Muscle of leg (tissue), 11 donors: ENCODE results near the gene HHAT. TPM values are rescaled to one million over a fixed set of nuclear protein-coding genes. Genes with fewer than 3 reads are reported as not detected.
"Not testable (repeated sequence)": the region's sequence is repeated elsewhere in the genome, so short reads cannot be mapped to it uniquely, and the experiment has no call there.

ENCODE experiments used
- DNase-seq: peaks from one replicate; pipeline ENCODE4 v3.0.0; 2013
- H3K27ac ChIP-seq: one replicate; pipeline ENCODE4 v1.5.1; 2013; ENCODE audit warnings: mild to moderate bottlenecking, low read length, control low read depth
- H3K27me3 ChIP-seq: one replicate; pipeline ENCODE4 v1.6.1; 2013; ENCODE audit warnings: low read length; ENCODE audit not compliant: control insufficient read depth, insufficient read depth
- H3K36me3 ChIP-seq: one replicate; pipeline ENCODE4 v1.6.1; 2013; ENCODE audit warnings: low read length; ENCODE audit not compliant: control insufficient read depth, insufficient read depth
- H3K4me1 ChIP-seq: one replicate; pipeline ENCODE4 v1.6.1; 2013; ENCODE audit warnings: low read length; ENCODE audit not compliant: control insufficient read depth, insufficient read depth
- H3K4me3 ChIP-seq: one replicate; pipeline ENCODE4 v1.5.1; 2013; ENCODE audit warnings: low read length, control low read depth
- H3K9me3 ChIP-seq: replicated peaks from 2 replicates; pipeline ENCODE4 v1.6.1; 2013; ENCODE audit warnings: low read depth, low read length; ENCODE audit not compliant: control insufficient read depth
- WGBS: methylation state at CpG from one replicate; pipeline ENCODE4 v1.1.5; 2013; ENCODE audit warnings: missing lambda C conversion rate; ENCODE audit not compliant: insufficient coverage; 5-methylcytosine and 5-hydroxymethylcytosine counted together
- polyA plus RNA-seq, 8 donors: library from polyadenylated mRNA; unstranded; fragments of 120-200 nt; gene quantifications; one replicate each; pipeline versions ENCODE4 v1.2.1 to v1.2.3, GENCODE V29; 2013; ENCODE audit warnings: inconsistent platforms in 1 of 8, low replicate concordance in 1 of 8; ENCODE audit not compliant: insufficient read length in 8 of 8, insufficient read depth in 1 of 8
- total RNA-seq: library from RNA; stranded (reverse); fragments of 120-200 nt; gene quantifications from one replicate; pipeline ENCODE4 v1.2.4, GENCODE V29; 2013

HHAT gene
- total and polyA plus RNA-seq, 9 donors: 3.8 to 6.6 (median 4.5) TPM

DNA sequence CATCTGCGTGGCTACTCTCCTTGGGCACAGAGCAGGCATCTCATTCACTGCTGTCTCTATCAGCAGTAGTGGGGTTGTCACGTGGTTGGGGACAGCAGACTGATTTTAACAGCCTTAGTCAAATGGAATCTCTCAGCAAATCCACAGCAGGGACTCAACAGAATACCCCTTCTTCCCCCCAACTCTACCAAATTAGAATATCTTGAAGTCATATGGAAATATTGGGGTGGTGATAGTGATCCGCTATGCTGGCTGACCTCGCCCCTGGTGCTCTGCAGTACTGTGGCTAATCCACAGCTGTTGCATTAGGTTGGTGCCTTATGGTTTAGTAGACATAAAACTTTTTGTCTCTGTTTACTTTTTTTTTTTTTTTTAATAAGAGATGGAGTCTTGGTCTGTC lies 23.9 kb downstream of the HHAT start:
- no peaks in the 10 kb centered on the region for H3K27me3 ChIP-seq
- no peaks in the 10 kb centered on the region for H3K9me3 ChIP-seq
- H3K4me3 ChIP-seq: no peak overlapping the region
- no peak for DNase-seq
- H3K4me1 ChIP-seq: no peaks in the 10 kb centered on the region
- H3K36me3 ChIP-seq: no peaks in the 10 kb centered on the region
- 100% methylated on average over 1 of the region's 4 CpGs for WGBS
- H3K27ac ChIP-seq: no peak overlapping the region

- not testable (repeated sequence) for H3K4me3 ChIP-seq, H3K27me3 ChIP-seq, H3K4me1 ChIP-seq, DNase-seq, H3K9me3 ChIP-seq, H3K27ac ChIP-seq, H3K36me3 ChIP-seq
- WGBS: no CpG with 5 or more reads among the region's 3 CpGs
Measured at GRCh38 chr1:210354305-210354704, 25.6 kb downstream of the HHAT start.

- WGBS: no CpG with 5 or more reads among the region's 3 CpGs
- Histone ChIP-seq H3K4me3 (no peak overlapping the region), H3K36me3 (no peaks in the 10 kb centered on the region), H3K4me1 (peaks cover 3% of the 10 kb centered on the region), H3K27ac (no peak overlapping the region), H3K9me3 (no peaks in the 10 kb centered on the region), H3K27me3 (no peaks in the 10 kb centered on the region)
- DNase-seq: no peak
Measured at GRCh38 chr1:210358626-210359025, 29.9 kb downstream of the HHAT start.

- Histone ChIP-seq H3K9me3 (no peaks in the 10 kb centered on the region), H3K36me3 (no peaks in the 10 kb centered on the region), H3K4me1 (peaks cover 3% of the 10 kb centered on the region), H3K4me3 (no peak overlapping the region), H3K27ac (no peak overlapping the region), H3K27me3 (no peaks in the 10 kb centered on the region)
- 80% methylated on average over 3 of the region's 3 CpGs for WGBS
- DNase-seq: no peak
Measured at GRCh38 chr1:210359255-210359654, 30.6 kb downstream of the HHAT start.

DNA sequence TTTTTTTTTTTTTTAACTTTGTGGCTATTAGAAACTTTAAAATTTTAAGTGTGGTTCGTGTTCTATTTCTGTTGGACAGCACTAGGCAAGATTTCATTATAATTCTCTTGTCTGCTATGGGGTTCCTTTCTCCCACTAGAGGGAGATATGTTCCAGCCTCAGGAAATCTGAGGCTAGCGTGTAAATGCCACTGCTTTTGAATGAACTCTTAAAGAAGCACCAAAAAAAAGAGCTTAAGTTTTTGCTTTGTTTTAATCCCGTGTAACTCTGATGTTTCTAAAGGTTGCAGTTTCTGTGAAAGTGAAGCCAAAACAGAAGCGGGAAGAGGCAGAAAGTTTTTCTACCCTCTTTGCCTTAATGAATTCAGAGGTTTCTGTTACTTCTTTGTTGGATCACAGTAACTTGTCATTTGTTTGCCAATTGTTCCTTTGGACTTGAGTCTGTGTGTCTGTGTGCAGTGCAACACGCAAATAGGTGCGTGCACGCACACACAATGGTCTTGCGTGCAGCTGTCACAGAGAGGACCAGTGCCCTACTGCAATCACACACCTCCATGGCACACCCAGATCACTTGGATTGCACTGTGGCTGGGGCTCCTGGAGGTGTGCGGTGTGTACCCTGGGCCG lies 32.3 kb downstream of the HHAT start:
- Histone ChIP-seq H3K4me1 (peaks cover 3% of the 10 kb centered on the region), H3K27ac (no peak overlapping the region), H3K4me3 (no peak overlapping the region), H3K9me3 (no peaks in the 10 kb centered on the region), H3K36me3 (no peaks in the 10 kb centered on the region), H3K27me3 (no peaks in the 10 kb centered on the region)
- WGBS: 55% methylated on average over 4 of the region's 10 CpGs
- DNase-seq: peak; percentile 82

DNA sequence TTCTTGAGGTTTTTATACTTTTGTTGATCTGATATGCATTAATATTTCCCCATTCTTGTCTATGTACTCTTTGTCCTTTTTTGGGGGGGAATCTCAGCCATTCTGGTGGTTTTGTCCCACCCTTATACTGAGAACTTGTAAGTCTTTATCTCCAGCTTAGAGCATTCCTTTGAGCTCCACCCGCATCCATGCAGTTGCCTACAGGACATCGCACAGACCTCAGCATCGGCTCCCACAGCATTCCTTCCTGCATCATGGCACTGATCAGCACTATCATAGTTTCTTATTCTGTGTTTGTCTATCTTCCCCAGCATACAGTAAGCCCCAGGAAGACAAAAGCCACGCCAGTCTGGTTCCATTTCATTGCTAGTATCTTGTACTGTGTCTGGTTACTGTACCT lies 33.0 kb downstream of the HHAT start:
- Histone ChIP-seq H3K27ac (no peak overlapping the region), H3K9me3 (no peaks in the 10 kb centered on the region), H3K36me3 (no peaks in the 10 kb centered on the region), H3K27me3 (no peaks in the 10 kb centered on the region), H3K4me3 (no peak overlapping the region), H3K4me1 (peaks cover 3% of the 10 kb centered on the region)
- no peak for DNase-seq
- 83% methylated on average over 3 of the region's 4 CpGs for whole genome bisulfite sequencing

DNA sequence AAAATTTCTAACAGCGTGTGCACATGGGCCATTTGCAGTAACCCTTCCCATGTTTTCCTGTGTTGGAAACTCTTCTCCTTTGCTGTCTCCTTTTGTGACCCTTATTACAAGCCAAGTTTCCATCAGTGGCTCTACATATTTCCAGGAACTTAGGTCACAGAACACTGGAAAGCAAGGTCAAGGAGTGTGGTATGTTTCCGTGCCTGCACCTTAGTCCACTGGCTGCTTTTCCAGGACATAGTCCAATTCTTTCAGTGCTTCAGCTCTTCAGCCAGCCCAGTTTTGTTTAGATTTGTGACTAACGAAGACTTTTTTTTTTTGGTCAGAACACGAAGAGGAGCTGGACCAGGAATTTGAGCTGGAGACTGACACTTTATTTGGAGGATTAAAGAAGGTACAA lies 33.8 kb downstream of the HHAT start:
- H3K9me3 ChIP-seq: no peaks in the 10 kb centered on the region
- H3K36me3 ChIP-seq: no peaks in the 10 kb centered on the region
- no peak overlapping the region for H3K27ac ChIP-seq
- DNase-seq: peak; percentile 85
- H3K4me3 ChIP-seq: no peak overlapping the region
- H3K4me1 ChIP-seq: peaks cover 3% of the 10 kb centered on the region
- H3K27me3 ChIP-seq: no peaks in the 10 kb centered on the region
- 68% methylated on average over 2 of the region's 4 CpGs for WGBS

DNA sequence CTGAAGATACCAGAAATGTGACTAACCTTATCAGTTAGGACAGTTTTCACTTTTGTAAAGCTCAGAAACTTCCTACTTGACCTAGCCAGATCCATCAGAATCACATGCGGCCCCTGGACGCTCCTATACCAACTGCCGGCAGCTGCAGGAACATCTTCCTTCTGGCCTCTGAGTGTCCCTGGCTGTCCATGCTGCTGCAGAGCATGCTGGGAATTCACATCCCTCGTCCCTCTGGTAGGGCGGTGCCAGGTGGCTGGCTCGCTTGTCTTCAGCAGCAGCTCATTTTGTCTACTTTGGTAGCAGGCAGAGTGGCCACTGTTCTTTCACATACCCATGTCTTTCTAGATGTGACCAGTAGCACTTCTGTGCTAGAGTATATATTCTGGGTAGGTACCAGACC lies 34.4 kb downstream of the HHAT start:
- peak; percentile 32 for DNase-seq
- WGBS: 70% methylated on average over 6 of the region's 6 CpGs
- Histone ChIP-seq H3K9me3 (no peaks in the 10 kb centered on the region), H3K27ac (no peak overlapping the region), H3K4me3 (no peak overlapping the region), H3K27me3 (no peaks in the 10 kb centered on the region), H3K4me1 (peaks cover 3% of the 10 kb centered on the region), H3K36me3 (no peaks in the 10 kb centered on the region)

DNA sequence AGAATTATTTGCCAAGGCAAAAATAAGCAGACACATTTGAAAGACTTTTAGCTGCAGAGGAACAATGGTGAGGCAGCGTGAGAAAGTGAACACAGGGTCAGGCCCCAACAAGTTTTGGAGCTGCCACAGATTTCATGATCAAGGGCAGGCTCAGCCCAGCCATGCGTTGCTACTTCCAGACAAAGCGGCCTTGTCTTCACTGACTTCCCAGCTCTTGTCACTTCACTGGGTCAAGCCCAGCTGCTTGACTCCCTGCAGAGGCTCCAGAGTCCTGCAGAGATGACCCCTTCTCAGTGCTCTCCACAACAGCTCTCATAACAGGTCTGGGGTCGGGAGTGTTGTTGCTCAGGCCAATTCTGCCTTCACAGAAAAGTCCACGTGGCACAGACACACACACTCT lies 35.8 kb downstream of the HHAT start:
- Histone ChIP-seq H3K4me1 (peaks cover 3% of the 10 kb centered on the region), H3K27ac (no peak overlapping the region), H3K9me3 (no peaks in the 10 kb centered on the region), H3K27me3 (no peaks in the 10 kb centered on the region), H3K4me3 (no peak overlapping the region), H3K36me3 (no peaks in the 10 kb centered on the region)
- WGBS: 51% methylated on average over 5 of the region's 5 CpGs
- DNase-seq: no peak

GRCh38 chr1:210366767-210367166 lies 38.1 kb downstream of the HHAT start:
- DNase-seq: no peak
- no peak overlapping the region for H3K27ac ChIP-seq
- no peaks in the 10 kb centered on the region for H3K36me3 ChIP-seq
- H3K4me3 ChIP-seq: no peak overlapping the region
- no peaks in the 10 kb centered on the region for H3K27me3 ChIP-seq
- WGBS: 86% methylated on average over 6 of the region's 6 CpGs
- peaks cover 3% of the 10 kb centered on the region for H3K4me1 ChIP-seq
- H3K9me3 ChIP-seq: no peaks in the 10 kb centered on the region

- no peak for DNase-seq
- Histone ChIP-seq H3K9me3 (no peaks in the 10 kb centered on the region), H3K27ac (no peak overlapping the region), H3K4me1 (peaks cover 3% of the 10 kb centered on the region), H3K36me3 (no peaks in the 10 kb centered on the region), H3K27me3 (no peaks in the 10 kb centered on the region), H3K4me3 (no peak overlapping the region)
- WGBS: no CpG with 5 or more reads among the region's 2 CpGs
Measured at GRCh38 chr1:210367566-210367965, 38.9 kb downstream of the HHAT start.
